ENCODE measurements around the gene OAS2. TPM values are rescaled to one million over a fixed set of nuclear protein-coding genes. Genes with fewer than 3 reads are reported as not detected.

OAS2 gene
- total and polyA plus RNA-seq, 8 donors, result 8.5 to 25.1 (median 11.8) TPM; not detected in 1

DNA sequence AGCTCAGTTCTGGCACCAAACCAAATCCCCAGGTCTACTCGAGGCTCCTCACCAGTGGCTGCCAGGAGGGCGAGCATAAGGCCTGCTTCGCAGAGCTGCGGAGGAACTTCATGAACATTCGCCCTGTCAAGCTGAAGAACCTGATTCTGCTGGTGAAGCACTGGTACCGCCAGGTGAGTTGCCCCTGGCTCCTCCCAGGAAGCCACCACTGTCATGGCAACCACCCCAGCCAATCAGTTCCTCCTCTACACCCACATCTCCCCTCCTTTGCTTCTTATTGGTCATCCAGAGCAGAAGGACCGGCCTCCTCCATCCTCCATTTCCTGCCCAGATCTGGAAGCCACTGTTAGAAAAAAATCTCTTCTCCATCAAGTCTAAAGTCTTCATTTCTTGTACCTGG, 17.2 kb upstream of the OAS2 start:
- H3K27me3 ChIP-seq, result no peaks in the 10 kb centered on the region
- no peak overlapping the region for H3K27ac ChIP-seq
- no peak overlapping the region for H3K4me3 ChIP-seq
- H3K36me3 ChIP-seq, result peaks cover 20 to 90% (median 77%) of the 10 kb centered on the region in 4 donors
- no peak for TF ChIP-seq POLR2A (IDR thresholded peaks at IDR 0.05)
- TF ChIP-seq, protein P1, sequence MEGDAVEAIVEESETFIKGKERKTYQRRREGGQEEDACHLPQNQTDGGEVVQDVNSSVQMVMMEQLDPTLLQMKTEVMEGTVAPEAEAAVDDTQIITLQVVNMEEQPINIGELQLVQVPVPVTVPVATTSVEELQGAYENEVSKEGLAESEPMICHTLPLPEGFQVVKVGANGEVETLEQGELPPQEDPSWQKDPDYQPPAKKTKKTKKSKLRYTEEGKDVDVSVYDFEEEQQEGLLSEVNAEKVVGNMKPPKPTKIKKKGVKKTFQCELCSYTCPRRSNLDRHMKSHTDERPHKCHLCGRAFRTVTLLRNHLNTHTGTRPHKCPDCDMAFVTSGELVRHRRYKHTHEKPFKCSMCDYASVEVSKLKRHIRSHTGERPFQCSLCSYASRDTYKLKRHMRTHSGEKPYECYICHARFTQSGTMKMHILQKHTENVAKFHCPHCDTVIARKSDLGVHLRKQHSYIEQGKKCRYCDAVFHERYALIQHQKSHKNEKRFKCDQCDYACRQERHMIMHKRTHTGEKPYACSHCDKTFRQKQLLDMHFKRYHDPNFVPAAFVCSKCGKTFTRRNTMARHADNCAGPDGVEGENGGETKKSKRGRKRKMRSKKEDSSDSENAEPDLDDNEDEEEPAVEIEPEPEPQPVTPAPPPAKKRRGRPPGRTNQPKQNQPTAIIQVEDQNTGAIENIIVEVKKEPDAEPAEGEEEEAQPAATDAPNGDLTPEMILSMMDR (IDR thresholded peaks at IDR 0.05), result no peak
- TF ChIP-seq EP300 (IDR thresholded peaks at IDR 0.05), result no peak
- no peak for TF ChIP-seq POLR2AphosphoS5 (IDR thresholded peaks at IDR 0.05)
- no peak for DNase-seq
- H3K4me1 ChIP-seq, result no peaks in the 10 kb centered on the region
- H3K9me3 ChIP-seq, result peaks cover 0 to 8% (median 4%) of the 10 kb centered on the region in 4 donors
- 84 to 94% (median 93%) methylated on average over 7 of the region's 7 CpGs for WGBS, 5 donors
- intact Hi-C loops (cut with DNase I; ENCODE audit: low total_unique reads), result no loop called here

DNA sequence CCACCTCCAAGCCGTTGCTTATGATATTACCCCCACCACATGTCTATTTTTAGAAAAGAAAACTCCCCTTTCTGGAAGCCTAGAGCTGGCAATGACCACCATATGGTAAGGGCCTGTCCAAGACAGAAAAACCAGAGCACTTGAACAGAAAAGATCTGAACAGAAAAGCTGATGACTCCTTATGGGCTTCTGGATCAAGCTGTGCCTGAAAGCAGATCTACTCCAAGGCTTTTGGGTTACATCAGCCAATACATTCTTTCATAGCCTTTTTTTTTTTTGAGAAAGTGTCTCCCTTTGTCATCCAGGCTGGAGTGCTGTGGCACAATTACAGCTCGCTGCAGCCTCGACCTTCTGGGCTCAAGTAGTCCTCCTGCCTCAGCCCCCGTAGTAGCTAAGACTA, 16.8 kb upstream of the OAS2 start:
- no peaks in the 10 kb centered on the region for H3K27me3 ChIP-seq
- H3K4me3 ChIP-seq, result no peak overlapping the region
- H3K9me3 ChIP-seq, result peaks cover 0 to 8% (median 4%) of the 10 kb centered on the region in 4 donors
- intact Hi-C loops (cut with DNase I; ENCODE audit: low total_unique reads), result no loop called here
- DNase-seq, result no peak
- peaks cover 23 to 94% (median 82%) of the 10 kb centered on the region in 4 donors for H3K36me3 ChIP-seq
- WGBS, 5 donors, result 88 to 95% (median 94%) methylated on average over 3 to 4 of the region's 4 CpGs
- H3K27ac ChIP-seq, result no peak overlapping the region
- H3K4me1 ChIP-seq, result no peaks in the 10 kb centered on the region
- TF ChIP-seq POLR2AphosphoS5 (IDR thresholded peaks at IDR 0.05) (no peak), EP300 (IDR thresholded peaks at IDR 0.05) (no peak), POLR2A (IDR thresholded peaks at IDR 0.05) (no peak)
- TF ChIP-seq, protein P1 (IDR thresholded peaks at IDR 0.05), result no peak

DNA sequence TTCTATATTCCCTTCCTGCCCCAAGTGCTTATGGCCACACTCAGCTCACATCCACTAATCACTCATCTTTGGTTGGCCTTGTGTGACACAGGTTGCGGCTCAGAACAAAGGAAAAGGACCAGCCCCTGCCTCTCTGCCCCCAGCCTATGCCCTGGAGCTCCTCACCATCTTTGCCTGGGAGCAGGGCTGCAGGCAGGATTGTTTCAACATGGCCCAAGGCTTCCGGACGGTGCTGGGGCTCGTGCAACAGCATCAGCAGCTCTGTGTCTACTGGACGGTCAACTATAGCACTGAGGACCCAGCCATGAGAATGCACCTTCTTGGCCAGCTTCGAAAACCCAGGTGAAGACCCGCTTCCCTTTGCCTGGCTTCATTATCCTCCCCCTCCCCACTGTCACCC, 15.8 kb upstream of the OAS2 start:
- intact Hi-C loops (cut with DNase I; ENCODE audit: low total_unique reads), result no loop called here
- TF ChIP-seq EP300 (IDR thresholded peaks at IDR 0.05) (no peak), POLR2A (IDR thresholded peaks at IDR 0.05) (no peak), POLR2AphosphoS5 (IDR thresholded peaks at IDR 0.05) (no peak)
- TF ChIP-seq, protein P1 (IDR thresholded peaks at IDR 0.05), result no peak
- peaks cover 23 to 98% (median 90%) of the 10 kb centered on the region in 4 donors for H3K36me3 ChIP-seq

DNA sequence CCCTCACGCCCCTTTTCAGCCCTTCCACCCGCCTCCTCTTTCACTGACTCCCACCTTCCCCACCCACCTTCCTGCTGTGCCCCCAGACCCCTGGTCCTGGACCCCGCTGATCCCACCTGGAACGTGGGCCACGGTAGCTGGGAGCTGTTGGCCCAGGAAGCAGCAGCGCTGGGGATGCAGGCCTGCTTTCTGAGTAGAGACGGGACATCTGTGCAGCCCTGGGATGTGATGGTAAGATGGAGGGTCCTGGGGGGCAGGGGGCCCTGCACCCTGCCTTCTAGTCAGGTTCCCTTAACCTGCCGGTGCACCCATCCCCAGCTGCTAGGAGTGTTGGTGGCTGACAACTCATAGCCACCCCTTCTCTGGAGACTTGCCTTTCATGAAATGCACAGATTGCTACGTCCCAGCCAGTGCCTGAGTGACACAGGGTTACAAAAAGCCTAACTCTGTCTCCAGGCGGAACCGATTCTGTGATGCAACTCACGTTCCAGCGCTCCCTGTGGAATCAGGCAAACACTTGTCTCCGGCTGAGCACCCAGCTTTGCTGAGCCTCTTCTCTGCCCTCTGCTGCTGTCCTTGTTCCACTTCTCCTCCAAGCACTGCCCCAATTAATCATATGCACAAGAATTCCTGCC, 15.0 kb upstream of the OAS2 start:
- intact Hi-C loops (cut with DNase I; ENCODE audit: low total_unique reads), result no loop called here
- Histone ChIP-seq H3K27ac (no peak overlapping the region), H3K4me3 (no peak overlapping the region), H3K36me3 (peaks cover 23 to 99% (median 95%) of the 10 kb centered on the region in 4 donors), H3K9me3 (peaks cover 0 to 8% (median 4%) of the 10 kb centered on the region in 4 donors), H3K27me3 (no peaks in the 10 kb centered on the region), H3K4me1 (no peaks in the 10 kb centered on the region)
- WGBS, 5 donors, result 91 to 96% (median 92%) methylated on average over 12 to 14 of the region's 14 CpGs
- DNase-seq, result no peak
- no peak for TF ChIP-seq POLR2A (IDR thresholded peaks at IDR 0.05)
- TF ChIP-seq EP300 (IDR thresholded peaks at IDR 0.05), result no peak
- TF ChIP-seq, protein P1 (IDR thresholded peaks at IDR 0.05), result no peak
- TF ChIP-seq POLR2AphosphoS5 (IDR thresholded peaks at IDR 0.05), result no peak

More for the DNA sequence above, 15.8 kb upstream of the OAS2 start:
- peaks cover 0 to 8% (median 4%) of the 10 kb centered on the region in 4 donors for H3K9me3 ChIP-seq
- H3K27ac ChIP-seq, result no peak overlapping the region
- H3K4me3 ChIP-seq, result no peak overlapping the region
- no peaks in the 10 kb centered on the region for H3K27me3 ChIP-seq
- no peaks in the 10 kb centered on the region for H3K4me1 ChIP-seq
- no peak for DNase-seq
- 95 to 100% (median 98%) methylated on average over 6 to 7 of the region's 7 CpGs for WGBS, 5 donors

Measured in stomach (tissue), 9 donors.